Esophagus squamous epithelium (tissue), 4 donors: ENCODE results near the gene POLR2I.

ENCODE experiments used
- CTCF ChIP-seq, 6 experiments: fragments of 450-650 bp in 4 of 6; fragments of 200-600 bp in 2 of 6; sonication (generic) in 2 of 6; IDR thresholded peaks; one replicate each; pipeline ENCODE4 v1.5.1; 2016 to 2019; ENCODE audit warnings: antibody characterized with exemption in 6 of 6, mild to moderate bottlenecking in 4 of 6, moderate library complexity in 4 of 6
- POLR2A ChIP-seq, 4 donors: fragments of 450-650 bp; IDR thresholded peaks; one replicate each; pipeline ENCODE4 v1.6.1; 2017; ENCODE audit warnings: antibody characterized with exemption in 4 of 4, mild to moderate bottlenecking in 4 of 4, moderate library complexity in 3 of 4

- TF ChIP-seq CTCF (IDR thresholded peaks at IDR 0.05) = no peak
- TF ChIP-seq POLR2A (IDR thresholded peaks at IDR 0.05) = no peak
Measured at GRCh38 chr19:36090910-36091695, 23.6 kb downstream of the POLR2I start.
